GM04504 (cell line): Measurements from ENCODE around the gene TGM5.

Experiments
- DNase-seq: peaks from one replicate; pipeline ENCODE4 v3.0.0-alpha.2; 2012; ENCODE audit warnings: low read depth

TGM5 gene

DNA sequence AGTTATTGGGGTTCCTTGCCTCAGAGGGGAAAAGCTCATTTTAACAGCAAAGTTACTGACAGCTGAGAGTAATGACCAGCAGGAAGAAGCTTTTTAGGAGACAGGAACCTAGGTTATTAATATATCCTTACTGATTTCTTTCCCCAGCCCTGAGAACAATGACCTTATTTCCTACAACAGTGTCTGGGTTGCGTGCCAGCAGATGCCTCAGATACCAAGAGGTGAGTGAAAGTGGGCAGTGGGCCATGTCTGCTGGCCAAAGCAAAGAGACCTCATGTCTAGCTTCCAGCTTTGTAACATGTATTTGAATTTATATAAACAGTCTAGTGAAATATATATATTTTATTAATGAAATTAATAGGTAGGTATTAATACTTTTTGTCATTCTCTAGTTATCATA is 76.5 kb downstream of the TGM5 start:
- no peak for DNase-seq

DNA sequence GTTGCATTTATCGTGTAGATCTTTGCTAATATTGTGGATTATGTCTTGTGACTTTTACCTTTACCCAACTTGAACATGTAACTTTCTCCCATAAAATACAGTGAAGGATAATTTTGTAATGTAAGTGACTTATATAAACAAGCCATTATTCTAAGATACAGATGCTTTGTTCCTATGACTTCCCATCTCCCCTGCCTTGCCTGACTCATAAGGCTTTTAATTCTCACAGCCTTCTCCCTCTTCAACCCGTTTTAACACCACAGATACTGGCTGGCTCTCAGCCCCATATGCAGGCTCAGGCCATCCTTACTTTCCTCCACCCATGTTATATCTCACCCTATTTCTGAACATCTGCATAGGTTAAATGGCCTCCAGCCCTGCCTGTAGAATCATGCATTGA is 77.4 kb downstream of the TGM5 start:
- DNase-seq = no peak

DNA sequence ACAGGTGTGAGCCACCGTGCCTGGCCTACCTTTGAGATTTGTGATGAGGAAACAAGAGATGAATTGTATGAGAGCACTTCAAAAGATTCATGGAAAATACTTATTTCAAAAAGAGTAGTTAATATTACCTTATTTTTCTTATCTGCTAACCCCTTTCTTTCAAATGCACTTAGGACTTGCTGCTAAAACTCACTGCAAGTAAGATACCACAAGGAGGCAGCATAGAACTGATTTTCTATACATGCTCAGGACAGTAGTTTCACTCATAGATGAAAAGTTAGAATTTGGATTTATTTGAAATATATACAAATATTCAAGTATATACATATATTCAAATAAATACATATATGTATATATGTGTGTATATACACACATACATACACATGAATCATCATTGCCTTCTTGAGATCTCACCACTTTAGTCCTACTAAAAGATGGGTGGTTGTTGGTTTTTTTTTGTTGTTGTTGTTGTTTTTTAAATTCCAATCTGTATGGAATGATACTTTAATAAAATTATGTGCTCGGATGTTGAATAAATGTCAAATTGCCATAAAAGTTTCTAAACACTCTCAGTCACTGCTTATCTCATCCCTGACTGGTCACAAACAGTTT is 79.1 kb downstream of the TGM5 start:
- no peak for DNase-seq

DNA sequence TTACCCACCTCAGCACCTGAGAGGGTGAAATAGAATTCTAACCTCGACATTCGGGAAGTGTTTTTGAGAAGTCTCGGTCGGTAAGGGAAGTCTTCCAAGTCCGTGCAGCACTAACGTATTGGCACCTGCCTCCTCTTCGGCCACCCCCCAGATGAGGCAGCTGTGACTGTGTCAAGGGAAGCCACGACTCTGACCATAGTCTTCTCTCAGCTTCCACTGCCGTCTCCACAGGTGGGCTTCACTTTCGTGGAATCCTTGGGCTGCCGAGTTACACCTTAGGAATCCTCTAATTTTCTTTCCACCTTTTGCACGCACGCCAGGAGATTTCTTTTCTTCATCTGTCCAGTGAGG is 80.8 kb downstream of the TGM5 start:
- DNase-seq = no peak

DNA sequence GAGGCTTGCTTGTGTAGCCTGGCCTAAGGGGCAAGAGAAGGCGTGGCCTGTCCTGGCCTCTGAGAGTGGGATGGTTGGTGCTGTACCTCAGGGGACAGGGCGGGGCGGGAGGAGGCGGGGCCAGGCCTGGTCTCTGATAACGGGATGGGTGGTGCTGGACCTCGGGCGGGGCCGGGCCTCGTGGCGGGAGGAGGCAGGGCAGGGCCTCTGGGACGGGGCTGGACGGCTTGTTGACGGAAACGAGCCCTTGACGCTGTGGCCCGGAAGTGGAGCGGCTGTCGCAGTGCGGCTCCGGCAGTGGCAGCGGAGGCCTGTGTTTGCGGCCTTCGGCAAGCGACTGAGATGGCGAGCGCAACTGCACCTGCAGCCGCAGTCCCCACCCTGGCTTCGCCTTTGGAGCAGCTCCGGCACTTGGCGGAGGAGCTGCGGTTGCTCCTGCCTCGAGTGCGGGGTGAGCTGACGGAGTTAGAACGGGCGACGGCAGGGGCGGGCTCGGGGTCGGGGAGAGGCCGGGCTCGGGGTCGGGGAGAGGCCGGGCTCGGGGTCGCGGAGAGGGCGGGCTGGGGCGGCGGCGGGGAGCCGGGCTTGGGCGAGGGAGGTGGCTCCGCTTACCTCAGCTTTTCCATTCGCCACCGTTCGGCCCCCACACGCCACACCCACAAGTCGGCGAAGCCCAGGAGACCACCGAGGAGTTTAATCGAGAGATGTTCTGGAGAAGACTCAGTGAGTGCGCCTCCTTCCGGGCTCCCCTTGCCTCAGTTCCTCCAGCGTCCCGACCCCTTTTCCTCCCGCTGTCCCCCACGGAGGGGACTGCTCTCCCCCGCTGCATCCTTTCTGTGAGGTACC is 81.3 kb downstream of the TGM5 start, which contains the start of gene CCNDBP1:
CCNDBP1 (plus strand) TSS at position 247 of the 846 bp plus-strand sequence; CDS start at position 343, 96 bp downstream.
- DNase-seq = peak; percentile 63

DNA sequence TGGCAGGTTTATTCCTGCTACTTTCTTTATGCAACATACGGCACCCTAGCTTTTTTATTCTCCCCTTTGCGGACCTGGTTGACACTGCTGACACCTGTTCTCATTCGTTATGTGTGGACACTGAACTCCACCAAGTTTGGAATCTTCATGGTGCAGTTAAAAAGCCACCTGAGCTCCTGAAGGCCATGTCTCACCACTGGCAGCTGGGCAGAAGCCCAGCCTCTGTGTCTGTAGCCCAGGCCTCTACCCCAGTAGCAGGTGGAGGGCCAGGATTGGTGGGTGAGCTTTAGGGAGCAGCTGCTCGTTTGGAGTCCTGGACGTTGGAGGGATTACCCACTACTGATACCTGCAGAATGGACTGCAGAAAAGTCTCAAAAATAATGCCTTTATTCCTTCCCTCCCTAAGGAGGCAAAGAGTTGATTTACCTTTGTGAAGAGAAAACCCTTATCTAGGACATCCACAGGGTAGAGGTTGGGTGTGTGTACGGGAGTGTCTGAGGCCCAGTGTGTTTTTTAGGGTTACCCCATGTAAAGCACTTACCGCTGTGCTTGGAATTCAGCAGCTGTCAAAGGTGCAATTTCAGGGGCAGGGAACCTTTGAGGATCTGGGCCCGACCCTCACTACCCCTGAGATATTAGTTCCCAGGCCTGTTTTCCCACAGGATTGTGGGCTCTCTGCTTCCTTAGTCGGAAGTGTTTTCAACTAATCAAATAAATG is 82.2 kb downstream of the TGM5 start:
- DNase-seq = no peak

- no peak for DNase-seq
These were observed 83.5 kb downstream of the TGM5 start for GRCh38 chr15:43183270-43183669.
